GM12865 (cell line): ENCODE data around the gene TRIM68.

Experiments used
- DNase-seq: peaks from one replicate; pipeline ENCODE4 v3.0.0; 2010; ENCODE audit warnings: low read depth
- H3K4me3 ChIP-seq: 2 replicates; pipeline ENCODE4 v1.5.1; 2011; ENCODE audit warnings: mild to moderate bottlenecking, low read depth, low read length, control low read depth
- CTCF ChIP-seq: IDR thresholded peaks from 2 replicates; pipeline ENCODE4 v1.5.1; 2011; ENCODE audit warnings: low read length, control low read depth, low read depth, inconsistent platforms; ENCODE audit not compliant: insufficient read depth; ENCODE audit errors: missing control alignments

The TRIM68 gene

GRCh38 chr11:4607781-4608666 lies at the start of gene TRIM68:
TSS of gene TRIM68 (minus strand) at chr11:4608231. CDS start at chr11:4605504, 2,727 bp downstream.
- peak within 1 kb of the TSS; percentile 74 for H3K4me3 ChIP-seq
- no peak for TF ChIP-seq CTCF
- peak; percentile 97 for DNase-seq

DNA sequence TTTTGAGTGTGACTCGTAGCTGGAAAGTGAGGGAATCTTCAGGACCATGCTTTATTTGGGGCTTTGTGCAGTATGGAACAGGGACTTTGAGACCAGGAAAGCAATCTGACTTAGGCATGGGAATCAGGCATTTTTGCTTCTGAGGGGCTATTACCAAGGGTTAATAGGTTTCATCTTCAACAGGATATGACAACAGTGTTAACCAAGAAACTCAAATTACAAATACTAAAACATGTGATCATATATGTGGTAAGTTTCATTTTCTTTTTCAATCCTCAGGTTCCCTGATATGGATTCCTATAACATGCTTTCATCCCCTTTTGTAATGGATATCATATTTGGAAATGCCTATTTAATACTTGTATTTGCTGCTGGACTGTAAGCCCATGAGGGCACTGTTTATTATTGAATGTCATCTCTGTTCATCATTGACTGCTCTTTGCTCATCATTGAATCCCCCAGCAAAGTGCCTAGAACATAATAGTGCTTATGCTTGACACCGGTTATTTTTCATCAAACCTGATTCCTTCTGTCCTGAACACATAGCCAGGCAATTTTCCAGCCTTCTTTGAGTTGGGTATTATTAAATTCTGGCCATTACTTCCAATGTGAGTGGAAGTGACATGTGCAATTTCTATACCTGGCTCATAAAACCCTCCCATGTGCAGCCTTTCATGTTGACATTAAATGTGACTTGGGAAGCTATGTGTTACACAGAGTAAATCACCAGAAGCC lies 46.8 kb upstream of the TRIM68 start:
- no peak for DNase-seq
- TF ChIP-seq CTCF: no peak
- H3K4me3 ChIP-seq: no peak overlapping the region

GRCh38 chr11:4647766-4648165 lies 39.7 kb upstream of the TRIM68 start:
- no peak for DNase-seq
- TF ChIP-seq CTCF: no peak
- H3K4me3 ChIP-seq: no peak overlapping the region

GRCh38 chr11:4645974-4646373 lies 37.9 kb upstream of the TRIM68 start:
- no peak overlapping the region for H3K4me3 ChIP-seq
- no peak for DNase-seq
- TF ChIP-seq CTCF: no peak

GRCh38 chr11:4644233-4644632 lies 36.2 kb upstream of the TRIM68 start:
- DNase-seq: no peak
- TF ChIP-seq CTCF: no peak
- no peak overlapping the region for H3K4me3 ChIP-seq

DNA sequence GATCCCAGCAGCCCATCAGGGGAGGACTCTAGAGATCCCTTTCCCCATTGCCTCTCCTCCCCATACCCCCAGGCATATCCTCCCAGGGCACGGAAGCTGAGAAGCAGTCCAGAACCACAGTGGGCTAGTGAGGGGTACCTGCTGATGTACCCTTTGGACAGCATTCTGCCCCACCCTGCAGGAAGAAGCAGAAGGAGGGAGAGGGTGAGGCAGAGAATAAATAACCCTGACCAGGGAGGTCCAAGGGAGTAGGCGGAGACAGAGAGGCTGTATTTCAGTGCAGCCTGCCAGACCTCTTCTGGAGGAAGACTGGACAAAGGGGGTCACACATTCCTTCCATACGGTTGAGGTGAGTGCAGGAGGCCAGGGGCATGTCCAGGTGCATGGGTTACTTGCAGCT lies 35.7 kb upstream of the TRIM68 start, which contains the start of gene OR51E1:
Gene OR51E1, plus strand, starts transcription at position 301 of the 400 bp plus-strand sequence. CDS start 8,545 bp downstream, outside the sequence.
- TF ChIP-seq CTCF: no peak
- no peak for DNase-seq

More for the DNA sequence above, 35.7 kb upstream of the TRIM68 start, which contains the start of gene OR51E1:
- H3K4me3 ChIP-seq: no peak within 1 kb of the TSS
